Testis (tissue), 3 donors: ENCODE data around the gene MMP28. TPM values are rescaled to one million over a fixed set of nuclear protein-coding genes. Genes with fewer than 3 reads are reported as not detected.

Source experiments
- DNase-seq: peaks from one replicate; pipeline ENCODE4 v3.0.0-alpha.2; 2019
- H3K27ac ChIP-seq, 2 donors: fragments of 200-600 bp; sonication (generic); one replicate each; pipeline ENCODE4 v1.5.1; 2019
- H3K27me3 ChIP-seq: fragments of 200-600 bp; sonication (generic); one replicate; pipeline ENCODE4 v1.5.1; 2019
- H3K36me3 ChIP-seq: fragments of 200-600 bp; sonication (generic); one replicate; pipeline ENCODE4 v1.5.1; 2017; ENCODE audit warnings: low read depth; ENCODE audit errors: missing control alignments
- H3K4me1 ChIP-seq: fragments of 200-600 bp; sonication (generic); one replicate; pipeline ENCODE4 v1.5.1; 2019
- H3K4me3 ChIP-seq, 2 donors: fragments of 200-600 bp; sonication (generic); one replicate each; pipeline ENCODE4 v1.5.1; 2017 to 2019
- H3K9me3 ChIP-seq: fragments of 200-600 bp; sonication (generic); one replicate; pipeline ENCODE4 v1.5.1; 2017
- POLR2A ChIP-seq: fragments of 450-650 bp; IDR thresholded peaks from one replicate; pipeline ENCODE4 v1.6.1; 2017; ENCODE audit warnings: antibody characterized with exemption, mild to moderate bottlenecking, moderate library complexity
- WGBS, 2 donors: methylation state at CpG; one replicate each; pipeline ENCODE4 v1.1.5; 2018; 5-methylcytosine and 5-hydroxymethylcytosine counted together
- intact Hi-C: fragments of 100-400 bp; cut with DNase I; formaldehyde crosslinking; loops from one replicate; pipeline ENCODE4 v1.15.1; 2023; ENCODE audit warnings: low total_unique reads
- polyA plus RNA-seq: library from polyadenylated mRNA; stranded (reverse); fragments of 350-450 nt; fragmentation: Illumina TruSeq; extraction: RNeasy Lipid Tissue Mini Kit (QIAGEN cat#74804); gene quantifications from one replicate; pipeline ENCODE4 v1.2.3, GENCODE V29; 2014; ENCODE audit warnings: low read depth, low replicate concordance; ENCODE audit not compliant: insufficient read depth
- total RNA-seq, 2 donors: library from RNA; depleted of rRNA; stranded (reverse); fragments of >200 nt; gene quantifications; one replicate each; pipeline ENCODE4 v1.2.3, GENCODE V29; 2016
- TF ChIP-seq, protein P1 (sequence below), 3 experiments: fragments of 450-650 bp in 2 of 3; fragments of 200-600 bp in 1 of 3; sonication (generic) in 1 of 3; IDR thresholded peaks; one replicate each; pipeline ENCODE4 v1.5.1; 2016 to 2019; ENCODE audit warnings: antibody characterized with exemption in 3 of 3, mild to moderate bottlenecking in 2 of 3, moderate library complexity in 1 of 3

MMP28 gene
- total and polyA plus RNA-seq, 3 donors from 2014 or later, result 78.3 to 237 (median 179) TPM

DNA sequence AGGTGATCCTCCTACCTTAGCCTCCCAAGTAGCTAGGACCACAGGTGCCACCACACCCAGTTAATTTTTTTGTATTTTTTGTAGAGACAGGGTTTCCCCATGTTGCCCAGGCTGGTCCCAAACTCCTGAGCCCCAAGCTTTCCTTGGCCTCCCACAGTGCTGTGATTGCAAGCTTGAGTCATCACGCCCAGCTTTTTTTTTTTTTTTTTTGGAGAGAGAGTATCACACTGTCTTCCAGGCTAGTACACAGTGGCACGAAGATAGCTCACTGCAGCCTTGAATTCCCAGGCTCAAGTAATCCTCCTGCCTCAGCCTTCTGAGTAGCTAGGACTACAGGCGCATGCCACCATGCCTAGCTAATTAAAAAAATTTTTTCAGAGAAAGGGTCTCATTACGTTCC lies 46.1 kb upstream of the MMP28 start:
- 56 to 70% methylated on average over 4 of the region's 4 CpGs for WGBS, 2 donors
- H3K27me3 ChIP-seq, result no peaks in the 10 kb centered on the region
- no peaks in the 10 kb centered on the region for H3K4me1 ChIP-seq
- TF ChIP-seq, protein P1, sequence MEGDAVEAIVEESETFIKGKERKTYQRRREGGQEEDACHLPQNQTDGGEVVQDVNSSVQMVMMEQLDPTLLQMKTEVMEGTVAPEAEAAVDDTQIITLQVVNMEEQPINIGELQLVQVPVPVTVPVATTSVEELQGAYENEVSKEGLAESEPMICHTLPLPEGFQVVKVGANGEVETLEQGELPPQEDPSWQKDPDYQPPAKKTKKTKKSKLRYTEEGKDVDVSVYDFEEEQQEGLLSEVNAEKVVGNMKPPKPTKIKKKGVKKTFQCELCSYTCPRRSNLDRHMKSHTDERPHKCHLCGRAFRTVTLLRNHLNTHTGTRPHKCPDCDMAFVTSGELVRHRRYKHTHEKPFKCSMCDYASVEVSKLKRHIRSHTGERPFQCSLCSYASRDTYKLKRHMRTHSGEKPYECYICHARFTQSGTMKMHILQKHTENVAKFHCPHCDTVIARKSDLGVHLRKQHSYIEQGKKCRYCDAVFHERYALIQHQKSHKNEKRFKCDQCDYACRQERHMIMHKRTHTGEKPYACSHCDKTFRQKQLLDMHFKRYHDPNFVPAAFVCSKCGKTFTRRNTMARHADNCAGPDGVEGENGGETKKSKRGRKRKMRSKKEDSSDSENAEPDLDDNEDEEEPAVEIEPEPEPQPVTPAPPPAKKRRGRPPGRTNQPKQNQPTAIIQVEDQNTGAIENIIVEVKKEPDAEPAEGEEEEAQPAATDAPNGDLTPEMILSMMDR (IDR thresholded peaks at IDR 0.05), result no peak
- no peak for TF ChIP-seq POLR2A
- H3K27ac ChIP-seq, result no peak overlapping the region
- no peak overlapping the region for H3K4me3 ChIP-seq
- no peak for DNase-seq
- no peaks in the 10 kb centered on the region for H3K36me3 ChIP-seq
- H3K9me3 ChIP-seq, result no peaks in the 10 kb centered on the region
- intact Hi-C loops, result no loop called here

DNA sequence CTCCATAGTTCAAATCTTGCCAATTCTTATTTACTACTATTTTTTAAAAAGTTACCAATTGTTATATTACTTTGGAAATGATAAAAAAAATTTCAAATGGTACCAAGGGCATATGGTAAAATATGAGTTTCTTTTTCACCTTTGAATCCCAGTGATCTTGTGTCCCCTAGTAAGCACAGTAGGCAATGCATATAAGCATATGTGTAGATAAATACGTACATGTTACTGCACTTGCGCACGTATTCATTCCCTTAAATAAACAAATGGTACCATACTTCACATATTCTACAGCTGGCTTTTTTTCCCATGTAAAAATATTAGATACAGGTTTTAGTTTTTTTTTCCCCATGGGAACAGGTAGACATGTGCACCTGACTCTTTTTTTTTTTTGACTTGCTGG lies 45.7 kb upstream of the MMP28 start:
- Histone ChIP-seq H3K36me3 (no peaks in the 10 kb centered on the region), H3K9me3 (no peaks in the 10 kb centered on the region), H3K4me3 (no peak overlapping the region), H3K4me1 (no peaks in the 10 kb centered on the region), H3K27me3 (no peaks in the 10 kb centered on the region), H3K27ac (no peak overlapping the region)
- intact Hi-C loops, result no loop called here
- TF ChIP-seq POLR2A, result no peak
- TF ChIP-seq, protein P1 (IDR thresholded peaks at IDR 0.05), result no peak
- DNase-seq, result no peak
- 74 to 88% methylated on average over 3 of the region's 3 CpGs for WGBS, 2 donors

DNA sequence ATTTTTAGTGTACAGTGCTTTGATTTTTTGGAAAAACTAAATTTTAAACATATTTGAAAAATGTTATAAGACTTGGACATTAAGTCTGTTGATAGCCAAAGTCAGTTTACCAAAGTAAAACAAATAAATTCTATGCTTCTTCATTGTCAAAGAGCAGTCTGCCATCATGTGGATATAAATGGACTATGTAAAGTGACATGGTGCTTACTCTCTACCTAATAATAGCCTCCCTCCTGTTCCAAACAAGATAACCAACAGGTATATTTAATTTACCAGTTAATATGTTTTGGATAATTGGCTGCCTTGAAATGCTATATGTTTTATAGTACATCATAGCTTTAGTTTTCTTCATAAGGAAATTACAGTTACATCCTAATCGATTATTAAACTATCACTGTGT lies 29.8 kb upstream of the MMP28 start:
- Histone ChIP-seq H3K27me3 (no peaks in the 10 kb centered on the region), H3K9me3 (no peaks in the 10 kb centered on the region), H3K27ac (no peak overlapping the region), H3K36me3 (no peaks in the 10 kb centered on the region), H3K4me1 (no peaks in the 10 kb centered on the region), H3K4me3 (no peak overlapping the region)
- intact Hi-C loops, result no loop called here
- DNase-seq, result no peak
- 94 to 98% methylated on average over 1 of the region's 1 CpG for WGBS, 2 donors
- TF ChIP-seq POLR2A, result no peak
- TF ChIP-seq, protein P1 (IDR thresholded peaks at IDR 0.05), result no peak

DNA sequence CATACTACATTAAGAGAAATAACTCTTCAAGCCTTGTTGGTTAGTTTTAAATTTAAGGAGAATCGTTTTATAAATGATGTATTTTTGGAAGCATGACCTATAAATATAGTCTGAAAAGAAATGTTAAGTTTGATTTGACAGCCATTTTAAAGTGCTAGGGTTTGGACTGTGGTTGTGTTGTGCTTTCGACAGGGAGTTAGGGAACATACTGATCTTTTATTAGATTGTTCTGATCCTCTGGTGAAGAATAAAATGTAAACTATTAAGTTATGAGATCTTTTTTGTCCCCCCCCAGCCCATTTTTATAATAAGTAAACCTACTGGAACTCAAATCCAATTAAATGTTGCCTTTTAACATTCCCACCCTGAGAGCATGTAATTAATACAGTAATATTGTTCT lies 25.9 kb upstream of the MMP28 start:
- TF ChIP-seq, protein P1 (IDR thresholded peaks at IDR 0.05), result no peak
- TF ChIP-seq POLR2A, result no peak
- intact Hi-C loops, result no loop called here
- no peak for DNase-seq
- H3K36me3 ChIP-seq, result no peaks in the 10 kb centered on the region
- H3K4me3 ChIP-seq, result no peak overlapping the region
- H3K27ac ChIP-seq, result no peak overlapping the region
- no peaks in the 10 kb centered on the region for H3K4me1 ChIP-seq
- H3K9me3 ChIP-seq, result no peaks in the 10 kb centered on the region
- 62 to 65% methylated on average over 2 of the region's 2 CpGs for WGBS, 2 donors
- no peaks in the 10 kb centered on the region for H3K27me3 ChIP-seq

DNA sequence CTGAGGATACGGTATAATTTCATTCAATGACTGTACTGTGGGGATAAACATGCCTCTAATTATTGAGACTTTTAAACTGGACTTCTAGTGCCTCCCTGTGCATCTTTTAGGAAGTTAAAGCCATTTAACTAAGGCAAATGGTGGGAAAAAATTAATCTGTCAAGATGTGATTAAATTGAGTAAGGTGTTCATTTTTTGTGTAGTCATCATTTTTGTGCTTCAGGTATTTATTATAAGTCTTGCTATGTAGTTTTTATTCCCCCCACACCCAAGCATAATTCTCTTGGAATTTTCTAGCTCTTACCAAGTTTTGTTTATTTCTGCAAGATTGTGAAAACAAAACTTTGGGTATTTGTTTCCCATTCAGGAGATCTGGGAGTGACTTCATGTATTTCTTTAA lies 24.0 kb upstream of the MMP28 start:
- Histone ChIP-seq H3K36me3 (no peaks in the 10 kb centered on the region), H3K4me3 (no peak overlapping the region), H3K27me3 (no peaks in the 10 kb centered on the region), H3K27ac (no peak overlapping the region), H3K9me3 (no peaks in the 10 kb centered on the region), H3K4me1 (peaks cover 4% of the 10 kb centered on the region)
- intact Hi-C loops, result no loop called here
- 77 to 85% methylated on average over 1 of the region's 1 CpG for WGBS, 2 donors
- DNase-seq, result no peak
- TF ChIP-seq POLR2A, result no peak
- TF ChIP-seq, protein P1 (IDR thresholded peaks at IDR 0.05), result no peak
